HCT116 (cell line): ENCODE data around the gene BPIFB6. TPM values are rescaled to one million over a fixed set of nuclear protein-coding genes. Genes with fewer than 3 reads are reported as not detected.

Source experiments
- ATAC-seq: fragments of 200-7000 bp; cut with Tn5 transposase; 2 replicates; pipeline ENCODE4 v1.9.1; 2020; ENCODE audit warnings: mild to moderate bottlenecking, moderate library complexity
- BruUV-seq: library from RNA; stranded (reverse); fragments of 400-500 nt; replicated peaks from 2 replicates; lab custom pipeline; 2021; lab: Mats Ljungman, UMichigan
- CTCF ChIA-PET: fragments of 300-600 bp; sonication (Branson Sonifier 250); formaldehyde crosslinking; loops from one replicate; lab custom pipeline; 2021; ENCODE audit warnings: antibody characterized with exemption; lab: Charles Lee
- POLR2A ChIA-PET: fragments of 300-600, 350-600 bp; sonication (Branson Sonifier 250); formaldehyde crosslinking; loops from one replicate; lab custom pipeline; 2021; ENCODE audit warnings: antibody characterized with exemption; lab: Charles Lee
- RAD21 ChIA-PET, 2 experiments: fragments of 300-600 bp; sonication (Branson Sonifier 250); formaldehyde crosslinking; loops; one replicate each; lab custom pipeline; 2023; ENCODE audit warnings: low total read pairs in 2 of 2; ENCODE audit not compliant: uncharacterized antibody in 2 of 2, unreplicated experiment in 2 of 2, low non-redundant PET in 1 of 2; lab: Charles Lee
- DNase-seq: peaks from one replicate; pipeline ENCODE4 v3.0.0-alpha.2; 2010; ENCODE audit warnings: low read depth, low spot score
- H2AFZ ChIP-seq: fragments of 200-600 bp; shearing (Covaris generic), sonication (generic); 2 replicates; pipeline ENCODE4 v1.6.1; 2017; ENCODE audit warnings: low read depth, mixed run types, mixed read lengths, antibody characterized with exemption, low read length; ENCODE audit not compliant: poor library complexity, severe bottlenecking
- H3K27ac ChIP-seq: 2 replicates; pipeline ENCODE4 v1.5.1; 2012; ENCODE audit warnings: low read depth, low read length
- H3K27me3 ChIP-seq: fragments of 200-600 bp; sonication (generic); 2 replicates; pipeline ENCODE4 v1.6.1; 2016; ENCODE audit warnings: mixed run types, low read length, mixed read lengths; ENCODE audit not compliant: insufficient read depth
- H3K36me3 ChIP-seq, 2 experiments: fragments of 200-500 bp in 1 of 2; fragments of 200-600 bp in 1 of 2; sonication (Bioruptor generic) in 1 of 2; sonication (generic) in 1 of 2; 2 replicates each; pipeline versions ENCODE4 v1.5.1 to v1.6.1; 2014 to 2016; ENCODE audit warnings: low read length in 2 of 2, inconsistent platforms in 1 of 2, mixed read lengths in 1 of 2, mixed run types in 1 of 2; ENCODE audit not compliant: insufficient read depth in 2 of 2, control insufficient read depth in 1 of 2
- H3K4me1 ChIP-seq, 2 experiments: fragments of 200-600 bp in 1 of 2; sonication (generic) in 1 of 2; 2 replicates each; pipeline versions ENCODE4 v1.5.1 to v1.6.1; 2012 to 2017; ENCODE audit warnings: low read length in 2 of 2, inconsistent platforms in 1 of 2, mild to moderate bottlenecking in 1 of 2, mixed read lengths in 1 of 2, mixed run types in 1 of 2, moderate library complexity in 1 of 2; ENCODE audit not compliant: insufficient read depth in 2 of 2, control insufficient read depth in 1 of 2
- H3K4me2 ChIP-seq: fragments of 200-600 bp; sonication (generic); 2 replicates; pipeline ENCODE4 v1.6.1; 2017; ENCODE audit warnings: mixed run types, low read length, mixed read lengths
- H3K4me3 ChIP-seq, 2 experiments: fragments of 200-600 bp in 1 of 2; sonication (generic) in 1 of 2; replicated peaks in 1 of 2; 2 replicates each; pipeline ENCODE4 v1.5.1; 2011 to 2016; ENCODE audit warnings: low read length in 2 of 2, control low read depth in 1 of 2, low read depth in 1 of 2, mild to moderate bottlenecking in 1 of 2, mixed read lengths in 1 of 2, mixed run types in 1 of 2
- H3K79me2 ChIP-seq: fragments of 200-600 bp; sonication (generic); 2 replicates; pipeline ENCODE4 v1.6.1; 2017; ENCODE audit warnings: mild to moderate bottlenecking, mixed run types, low read length, moderate library complexity, mixed read lengths; ENCODE audit not compliant: insufficient read depth
- H3K9ac ChIP-seq: fragments of 200-600 bp; sonication (generic); 2 replicates; pipeline ENCODE4 v1.6.1; 2016; ENCODE audit warnings: low read length, mixed read lengths
- H3K9me2 ChIP-seq: fragments of 200-600 bp; sonication (generic), shearing (Covaris generic); 2 replicates; pipeline ENCODE4 v1.6.1; 2017; ENCODE audit warnings: mixed run types, mild to moderate bottlenecking, moderate library complexity; ENCODE audit not compliant: insufficient read depth
- H3K9me3 ChIP-seq, 2 experiments: fragments of 200-500 bp in 1 of 2; fragments of 200-600 bp in 1 of 2; sonication (Bioruptor generic) in 1 of 2; sonication (generic) in 1 of 2; 2 replicates each; pipeline ENCODE4 v1.6.1; 2014 to 2017; ENCODE audit warnings: low read length in 2 of 2, mixed read lengths in 2 of 2, inconsistent platforms in 1 of 2, low read depth in 1 of 2, mild to moderate bottlenecking in 1 of 2, mixed run types in 1 of 2, moderate library complexity in 1 of 2; ENCODE audit not compliant: control insufficient read depth in 1 of 2, insufficient read depth in 1 of 2
- H4K20me1 ChIP-seq: fragments of 200-600 bp; sonication (generic), shearing (Covaris generic); 2 replicates; pipeline ENCODE4 v1.6.1; 2017; ENCODE audit warnings: mixed run types, mild to moderate bottlenecking, moderate library complexity; ENCODE audit not compliant: insufficient read depth
- EZH2phosphoT487 ChIP-seq: fragments of 200-600 bp; IDR thresholded peaks from 2 replicates; pipeline ENCODE4 v1.6.1; 2018; ENCODE audit warnings: antibody characterized with exemption, borderline replicate concordance
- JUND ChIP-seq: IDR thresholded peaks from 2 replicates; pipeline ENCODE4 v1.6.1; 2012
- YY1 ChIP-seq: IDR thresholded peaks from 2 replicates; pipeline ENCODE4 v1.6.1; 2011; ENCODE audit warnings: low read length, low read depth, moderate library complexity, mild to moderate bottlenecking; ENCODE audit not compliant: insufficient replicate concordance; ENCODE audit errors: extremely low read depth
- intact Hi-C: fragments of 100-400 bp; cut with micrococcal nuclease; formaldehyde crosslinking; loops from 2 replicates; pipeline ENCODE4 v1.10.0; 2022
- total RNA-seq: library from RNA; stranded (reverse); gene quantifications from one replicate; pipeline ENCODE4 v1.2.1, GENCODE V29; 2021; ENCODE audit not compliant: unreplicated experiment
- TF ChIP-seq, protein P1 (sequence below): IDR thresholded peaks from 2 replicates; pipeline ENCODE4 v1.6.1; 2012
- TF ChIP-seq, protein P2 (sequence below): IDR thresholded peaks from 2 replicates; pipeline ENCODE4 v1.6.1; 2012
- TF ChIP-seq, protein P3 (sequence below): IDR thresholded peaks from 2 replicates; pipeline ENCODE4 v1.6.1; 2012; ENCODE audit warnings: low read depth

The BPIFB6 gene
- total RNA-seq, 1 experiment from 2014 or later: not detected

DNA sequence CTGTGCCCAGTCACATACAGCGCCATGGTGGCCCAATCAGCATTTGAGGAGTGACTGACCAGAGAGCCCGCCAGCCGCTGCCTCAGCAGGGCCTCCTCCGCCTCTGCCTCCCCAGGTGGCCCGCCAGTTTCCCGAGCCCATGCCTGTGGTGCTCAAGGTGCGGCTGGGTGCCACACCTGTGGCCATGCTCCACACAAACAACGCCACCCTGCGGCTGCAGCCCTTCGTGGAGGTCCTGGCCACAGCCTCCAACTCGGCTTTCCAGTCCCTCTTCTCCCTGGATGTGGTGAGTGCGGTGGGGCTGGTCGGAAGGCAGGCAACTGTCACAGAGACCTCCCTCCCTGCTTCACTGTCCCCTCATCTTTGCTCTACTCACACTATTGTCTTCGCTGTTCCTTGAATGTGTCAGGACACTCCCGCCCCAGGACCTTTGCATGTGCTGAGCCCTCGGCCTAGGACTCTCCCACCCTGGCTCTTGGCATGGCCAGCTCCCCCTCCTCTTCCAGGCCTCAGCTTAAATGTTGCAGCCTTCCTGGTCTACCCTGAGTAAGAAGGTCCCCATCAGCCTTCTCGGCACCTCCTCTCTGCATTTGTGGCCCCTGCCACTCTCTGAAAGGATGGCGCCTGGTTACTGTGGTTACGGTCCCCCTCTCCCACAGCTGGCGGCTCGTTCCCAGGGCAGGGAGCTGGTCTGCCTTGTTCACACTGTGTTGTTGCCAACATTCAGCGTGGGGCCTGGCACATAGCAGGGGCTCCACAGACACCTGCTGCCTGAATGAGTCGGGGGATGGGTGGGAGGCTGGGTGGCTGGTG is 11.8 kb upstream of the BPIFB6 start:
- Histone ChIP-seq H3K9ac (no peak overlapping the region), H4K20me1 (no peaks in the 10 kb centered on the region), H3K9me3 (no peaks in the 10 kb centered on the region), H3K36me3 (no peaks in the 10 kb centered on the region), H2AFZ (no peak overlapping the region), H3K4me3 (no peak overlapping the region), H3K4me2 (no peak overlapping the region), H3K79me2 (no peaks in the 10 kb centered on the region), H3K27me3 (peaks cover 17% of the 10 kb centered on the region; the same call in 1 of the 2 replicates), H3K9me2 (no peaks in the 10 kb centered on the region), H3K4me1 (no peaks in the 10 kb centered on the region), H3K27ac (no peak overlapping the region)
- no TSS peak for BruUV-seq
- ChIA-PET RAD21 (no interaction called here), POLR2A (no interaction called here), CTCF (no interaction called here)
- DNase-seq: no peak
- ATAC-seq: no peak
- TF ChIP-seq, protein P1, sequence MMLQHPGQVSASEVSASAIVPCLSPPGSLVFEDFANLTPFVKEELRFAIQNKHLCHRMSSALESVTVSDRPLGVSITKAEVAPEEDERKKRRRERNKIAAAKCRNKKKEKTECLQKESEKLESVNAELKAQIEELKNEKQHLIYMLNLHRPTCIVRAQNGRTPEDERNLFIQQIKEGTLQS: no peak
- TF ChIP-seq, protein P2, sequence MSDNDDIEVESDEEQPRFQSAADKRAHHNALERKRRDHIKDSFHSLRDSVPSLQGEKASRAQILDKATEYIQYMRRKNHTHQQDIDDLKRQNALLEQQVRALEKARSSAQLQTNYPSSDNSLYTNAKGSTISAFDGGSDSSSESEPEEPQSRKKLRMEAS: no peak
- TF ChIP-seq, protein P3, sequence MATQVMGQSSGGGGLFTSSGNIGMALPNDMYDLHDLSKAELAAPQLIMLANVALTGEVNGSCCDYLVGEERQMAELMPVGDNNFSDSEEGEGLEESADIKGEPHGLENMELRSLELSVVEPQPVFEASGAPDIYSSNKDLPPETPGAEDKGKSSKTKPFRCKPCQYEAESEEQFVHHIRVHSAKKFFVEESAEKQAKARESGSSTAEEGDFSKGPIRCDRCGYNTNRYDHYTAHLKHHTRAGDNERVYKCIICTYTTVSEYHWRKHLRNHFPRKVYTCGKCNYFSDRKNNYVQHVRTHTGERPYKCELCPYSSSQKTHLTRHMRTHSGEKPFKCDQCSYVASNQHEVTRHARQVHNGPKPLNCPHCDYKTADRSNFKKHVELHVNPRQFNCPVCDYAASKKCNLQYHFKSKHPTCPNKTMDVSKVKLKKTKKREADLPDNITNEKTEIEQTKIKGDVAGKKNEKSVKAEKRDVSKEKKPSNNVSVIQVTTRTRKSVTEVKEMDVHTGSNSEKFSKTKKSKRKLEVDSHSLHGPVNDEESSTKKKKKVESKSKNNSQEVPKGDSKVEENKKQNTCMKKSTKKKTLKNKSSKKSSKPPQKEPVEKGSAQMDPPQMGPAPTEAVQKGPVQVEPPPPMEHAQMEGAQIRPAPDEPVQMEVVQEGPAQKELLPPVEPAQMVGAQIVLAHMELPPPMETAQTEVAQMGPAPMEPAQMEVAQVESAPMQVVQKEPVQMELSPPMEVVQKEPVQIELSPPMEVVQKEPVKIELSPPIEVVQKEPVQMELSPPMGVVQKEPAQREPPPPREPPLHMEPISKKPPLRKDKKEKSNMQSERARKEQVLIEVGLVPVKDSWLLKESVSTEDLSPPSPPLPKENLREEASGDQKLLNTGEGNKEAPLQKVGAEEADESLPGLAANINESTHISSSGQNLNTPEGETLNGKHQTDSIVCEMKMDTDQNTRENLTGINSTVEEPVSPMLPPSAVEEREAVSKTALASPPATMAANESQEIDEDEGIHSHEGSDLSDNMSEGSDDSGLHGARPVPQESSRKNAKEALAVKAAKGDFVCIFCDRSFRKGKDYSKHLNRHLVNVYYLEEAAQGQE: no peak
- TF ChIP-seq EZH2phosphoT487 (no peak), JUND (no peak), YY1 (no peak)
- intact Hi-C loops: no loop called here
